SW480 (cell line): ENCODE results near the gene ZBTB3.
A peak's percentile ranks its signal among the peaks of the same experiment; 100 is the strongest.
"Not testable (repeated sequence)": the region's sequence is repeated elsewhere in the genome, so short reads cannot be mapped to it uniquely, and the experiment has no call there.

Source experiments
- DNase-seq: peaks from one replicate; pipeline ENCODE4 v3.0.0-alpha.2; 2016; ENCODE audit warnings: low spot score

Gene ZBTB3

DNA sequence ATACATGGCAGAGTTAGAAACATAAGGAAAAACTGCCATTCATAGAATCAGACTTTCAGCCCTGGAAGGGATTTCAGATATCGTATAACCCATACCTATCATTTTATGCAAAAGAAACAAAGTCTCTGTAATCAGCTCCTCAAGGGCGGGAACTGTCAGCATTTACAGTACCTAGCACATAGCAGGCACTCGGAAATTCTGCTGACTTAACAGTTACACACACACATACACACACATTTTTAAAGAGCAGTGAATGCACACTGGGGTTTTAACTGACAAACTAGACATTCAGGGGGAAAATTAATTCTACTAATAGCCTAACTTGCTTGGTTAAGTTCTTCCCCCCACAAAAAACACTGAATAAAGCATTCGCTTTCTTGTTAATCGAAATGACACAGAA is 37.8 kb downstream of the ZBTB3 start:
- DNase-seq = no peak

DNA sequence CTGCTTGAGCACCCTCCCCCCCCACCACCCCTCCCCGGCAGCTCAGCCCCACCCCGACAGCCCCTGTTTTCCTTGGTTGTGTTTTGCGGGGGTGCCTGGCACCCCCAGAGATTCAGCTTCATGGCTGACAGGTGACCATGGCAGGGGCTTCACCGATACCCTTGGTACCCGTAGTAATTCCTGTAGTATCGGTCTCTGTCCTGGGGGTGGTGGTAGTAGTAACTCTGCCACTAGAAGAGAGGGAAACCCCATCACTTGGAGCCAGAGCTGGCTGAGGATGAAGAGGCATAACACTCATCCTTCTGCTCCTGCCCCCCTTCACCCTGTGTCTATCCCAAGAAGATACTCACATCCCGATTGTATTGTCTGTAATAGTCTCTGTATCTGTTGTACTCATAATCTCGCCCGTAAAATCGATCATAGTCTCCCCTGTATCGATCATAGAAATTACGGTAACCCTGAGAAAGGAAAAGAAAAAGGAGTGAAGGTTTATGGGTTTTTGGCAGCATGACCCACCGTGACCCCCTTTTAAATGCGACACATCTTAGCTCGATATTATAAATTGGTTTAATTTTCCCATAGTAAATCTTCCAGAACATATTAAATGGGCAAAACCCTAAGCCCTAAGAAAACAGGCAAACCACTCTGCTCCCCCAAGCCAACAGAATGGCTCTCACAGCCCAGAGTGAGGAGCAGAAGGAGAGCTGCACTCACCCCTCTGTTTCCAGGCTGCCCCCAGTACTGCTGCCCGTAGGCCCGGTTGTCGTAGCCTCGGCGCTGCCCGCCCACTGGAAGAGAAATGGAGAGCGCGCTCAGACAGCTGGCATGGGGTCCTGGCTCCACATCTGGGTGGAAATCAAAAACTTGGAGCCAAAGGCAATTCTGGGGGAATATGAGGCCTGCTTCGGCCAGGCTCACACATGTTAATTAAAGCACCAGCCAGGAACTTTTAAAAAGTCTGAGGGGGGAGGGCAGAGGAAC is 38.5 kb downstream of the ZBTB3 start:
- DNase-seq = no peak

GRCh38 chr11:62713343-62713742 is 40.6 kb downstream of the ZBTB3 start:
- DNase-seq = peak; percentile 41

GRCh38 chr11:62712861-62713260 is 41.1 kb downstream of the ZBTB3 start:
- DNase-seq = no peak

DNA sequence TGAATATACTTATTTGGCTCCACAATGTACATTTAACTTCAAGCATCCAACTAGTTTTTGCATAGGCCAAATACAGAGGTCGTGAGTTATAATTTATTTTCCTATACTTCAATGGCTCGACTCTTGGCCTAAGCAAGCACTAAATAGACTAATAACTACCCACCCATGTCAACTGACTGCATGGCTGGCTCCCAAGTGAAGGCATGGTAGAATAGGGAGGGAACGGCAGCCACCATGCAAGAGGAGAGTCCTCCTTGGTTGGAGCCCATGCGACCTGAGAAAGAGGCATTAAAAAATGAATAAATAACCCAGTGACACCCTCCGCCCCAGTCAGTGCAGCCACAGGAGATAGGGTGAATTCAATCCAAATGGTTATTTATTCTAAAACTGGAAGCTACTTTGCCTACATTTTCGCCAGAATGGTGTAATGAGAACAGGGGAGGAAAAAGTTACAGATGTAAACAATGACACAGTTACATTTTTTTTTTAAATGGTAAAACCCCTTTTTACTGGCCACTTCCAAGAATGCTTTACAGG is 41.6 kb downstream of the ZBTB3 start:
- no peak for DNase-seq

DNA sequence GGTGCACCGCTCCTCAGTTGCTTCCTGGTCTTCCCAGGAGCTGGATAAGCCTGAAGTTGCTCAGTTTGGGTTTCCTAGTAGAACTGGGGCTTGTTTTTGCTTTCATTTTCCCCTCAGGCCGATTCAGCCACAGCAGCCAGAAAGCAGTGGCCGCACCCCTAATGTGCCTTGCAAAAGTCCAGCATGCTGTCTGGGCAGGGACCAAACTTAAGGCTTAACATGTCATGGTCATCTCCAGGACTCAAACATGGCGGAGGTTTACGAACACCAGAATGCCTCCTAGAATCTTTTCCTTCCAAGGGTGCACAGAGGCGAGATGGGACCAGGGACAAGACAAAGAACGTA is 44.0 kb downstream of the ZBTB3 start:
- no peak for DNase-seq

GRCh38 chr11:62709247-62710000 is 44.5 kb downstream of the ZBTB3 start:
- peak; percentile 98 for DNase-seq

GRCh38 chr11:62708793-62709192 is 45.2 kb downstream of the ZBTB3 start:
- peak; percentile 52 for DNase-seq

- no peak for DNase-seq
Observed at GRCh38 chr11:62708392-62708791, 45.6 kb downstream of the ZBTB3 start.

DNA sequence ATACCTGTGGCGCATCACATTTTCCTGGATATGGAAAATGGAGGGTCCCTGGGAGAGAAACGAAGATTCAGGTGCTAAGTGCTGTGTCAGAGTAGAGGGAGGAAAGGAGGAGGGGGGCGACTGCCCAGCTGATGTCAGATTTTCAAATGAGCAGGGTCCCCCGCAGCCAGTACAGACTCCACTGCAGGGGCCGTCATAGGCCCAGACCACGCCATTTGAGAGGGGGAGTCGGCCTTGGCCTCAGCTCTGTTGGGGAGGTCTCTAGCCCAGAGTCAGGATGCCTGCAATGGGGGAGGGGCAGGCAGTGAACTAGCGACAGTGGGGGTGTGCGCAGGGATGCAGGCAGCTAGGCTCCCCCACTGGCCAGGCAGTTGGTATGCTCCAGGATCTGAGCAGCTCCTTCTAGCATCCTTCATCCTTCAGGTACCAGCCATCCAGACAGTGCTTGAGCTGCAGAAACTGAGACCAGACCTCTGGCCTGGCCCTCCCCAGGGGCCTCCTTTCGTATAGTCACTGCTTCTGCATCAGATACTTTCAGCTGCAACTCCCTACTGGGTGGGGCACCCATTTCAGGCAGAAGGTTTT is 46.6 kb downstream of the ZBTB3 start, which contains the start of the genes BSCL2 and GNG3:
TSS of gene BSCL2 (minus strand) at position 148 of the 585 bp plus-strand sequence. CDS start 229 bp downstream, outside the sequence.
TSS of gene GNG3 (plus strand) at position 400 of the 585 bp plus-strand sequence. CDS start 620 bp downstream, outside the sequence.
- DNase-seq = no peak

- no peak for DNase-seq
Observed at GRCh38 chr11:62706850-62707247, 47.1 kb downstream of the ZBTB3 start.

DNA sequence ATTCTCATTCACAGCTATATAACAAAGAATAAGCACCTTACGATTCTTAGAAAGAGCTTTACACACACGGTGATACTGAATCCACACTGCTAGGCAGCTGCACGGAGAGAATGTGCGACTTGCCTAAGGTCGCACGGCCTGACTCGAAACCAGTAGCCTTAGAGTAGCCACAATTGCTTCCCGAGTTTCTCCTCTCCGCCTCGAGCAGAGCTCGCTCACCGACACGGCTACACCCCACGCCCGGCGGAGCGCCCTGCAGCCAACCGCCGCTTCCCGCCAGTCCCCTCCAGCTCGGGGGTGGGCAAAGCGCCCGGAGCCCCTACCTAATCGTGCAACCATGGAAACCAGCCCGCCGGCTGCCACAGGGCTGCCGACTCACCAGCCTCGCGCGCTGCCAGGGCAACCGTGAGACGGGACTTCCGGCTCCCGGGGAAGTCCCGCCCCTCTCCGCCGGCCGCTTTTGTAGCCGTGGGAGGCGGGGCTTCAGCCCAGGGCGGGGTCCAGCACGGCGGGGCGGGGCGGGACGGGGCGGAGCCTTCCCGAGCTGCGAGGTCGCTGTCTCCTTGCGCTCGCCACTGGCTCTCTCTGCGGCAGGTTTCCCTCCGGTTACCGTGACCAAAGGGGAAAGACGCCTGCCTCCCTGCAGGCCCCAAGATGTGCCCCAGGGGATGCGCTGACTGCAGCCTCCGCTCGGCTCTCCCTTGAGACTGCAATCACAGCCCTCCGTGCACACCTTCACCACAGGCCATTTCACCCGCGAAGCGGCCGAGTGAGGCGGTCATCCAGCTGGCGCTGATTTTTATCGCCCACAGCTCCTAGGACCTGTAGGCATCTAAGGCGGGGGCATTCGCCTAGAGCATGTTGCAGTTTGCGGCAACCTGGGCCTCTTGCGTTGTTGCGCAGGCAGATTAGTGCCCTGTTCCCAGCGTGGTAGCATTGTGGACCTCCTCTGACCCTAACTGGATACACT is 47.8 kb downstream of the ZBTB3 start:
- DNase-seq = peak; percentile 90

DNA sequence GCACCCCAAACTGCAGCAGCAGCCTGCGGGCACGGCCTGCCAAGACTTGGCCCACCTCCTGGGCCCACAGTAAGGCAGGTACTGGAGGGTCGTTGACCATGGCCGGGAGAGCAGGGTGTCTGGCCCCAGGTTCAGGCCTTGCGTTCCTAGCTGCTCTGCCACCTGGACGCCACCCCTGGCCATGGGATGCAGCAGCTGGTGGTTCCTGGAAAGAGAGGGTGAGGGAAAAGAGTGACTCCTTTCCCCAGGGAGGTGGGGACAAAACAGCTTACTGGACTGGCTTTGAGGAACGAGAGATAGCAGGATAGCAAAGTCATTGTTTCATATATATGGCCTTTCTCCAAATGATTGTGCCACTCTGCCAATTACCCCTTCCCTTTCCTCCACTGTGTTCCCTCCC is 48.5 kb downstream of the ZBTB3 start:
- DNase-seq = peak; percentile 44

- not testable (repeated sequence) for DNase-seq
Observed at GRCh38 chr11:62703921-62704320, 50.0 kb downstream of the ZBTB3 start.

DNA sequence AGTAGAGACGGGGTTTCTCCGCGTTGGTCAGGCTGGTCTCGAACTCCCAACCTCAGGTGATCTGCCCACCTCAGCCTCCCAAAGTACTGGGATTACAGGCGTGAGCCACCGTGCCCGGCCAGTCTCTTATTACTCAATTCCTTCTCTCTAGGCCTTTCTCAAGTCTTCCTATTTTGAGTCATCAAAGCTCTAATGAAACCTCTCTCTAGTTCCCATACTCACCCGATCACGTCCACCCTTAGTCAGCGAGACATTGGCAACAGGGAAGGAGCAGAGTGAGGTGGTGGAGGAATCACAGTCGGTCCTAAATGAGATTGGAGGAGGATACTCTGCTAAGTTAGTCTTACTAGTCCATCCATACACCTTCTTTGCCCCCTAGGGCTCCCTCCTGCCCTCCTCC is 51.7 kb downstream of the ZBTB3 start:
- DNase-seq = no peak
